DND-41 (cell line): ENCODE measurements around the gene LMO1.

Experiments
- EZH2 ChIP-seq: IDR thresholded peaks from 3 replicates; pipeline ENCODE4 v1.6.1; 2012; ENCODE audit warnings: borderline replicate concordance, low read depth, mild to moderate bottlenecking, moderate library complexity, low read length, inconsistent platforms; ENCODE audit not compliant: severe bottlenecking
- TF ChIP-seq, protein P1 (sequence below): IDR thresholded peaks from 2 replicates; pipeline ENCODE4 v1.5.1; 2012; ENCODE audit warnings: borderline replicate concordance, low read length, moderate library complexity, mild to moderate bottlenecking; ENCODE audit not compliant: poor library complexity, severe bottlenecking; ENCODE audit errors: extremely low read depth

DNA sequence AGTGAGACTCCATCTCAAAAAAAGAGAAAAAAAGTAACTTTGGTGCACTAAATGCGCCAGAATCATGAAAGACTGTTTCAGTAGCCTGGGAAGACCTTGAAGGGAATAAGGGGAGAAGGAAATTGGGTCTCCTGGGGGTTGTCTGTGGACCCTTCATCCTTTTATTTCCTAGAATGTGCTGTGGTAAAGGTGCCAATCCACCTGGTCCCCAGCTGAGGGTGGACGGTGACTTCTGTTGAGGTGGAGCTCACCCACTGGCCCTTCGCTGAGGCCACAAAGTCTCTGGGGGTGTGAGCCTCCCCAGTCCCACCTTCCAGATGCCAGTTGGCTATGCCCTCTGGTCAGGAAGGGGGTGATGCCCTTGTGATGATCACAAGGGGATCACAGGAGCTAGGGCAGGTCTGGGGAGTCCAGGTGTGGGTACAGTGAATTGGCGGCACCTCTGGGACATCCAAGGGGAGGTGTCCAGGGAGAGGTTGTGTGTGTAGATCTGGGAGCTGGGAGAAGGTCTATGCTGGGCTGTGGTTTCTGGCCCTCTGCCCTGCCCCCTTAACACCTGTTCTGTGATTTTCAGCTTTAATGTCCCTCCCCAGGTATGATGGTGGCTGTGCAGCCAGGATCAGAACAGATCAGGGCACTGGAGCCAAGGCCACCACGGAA, 34.2 kb upstream of the LMO1 start:
- TF ChIP-seq, protein P1, sequence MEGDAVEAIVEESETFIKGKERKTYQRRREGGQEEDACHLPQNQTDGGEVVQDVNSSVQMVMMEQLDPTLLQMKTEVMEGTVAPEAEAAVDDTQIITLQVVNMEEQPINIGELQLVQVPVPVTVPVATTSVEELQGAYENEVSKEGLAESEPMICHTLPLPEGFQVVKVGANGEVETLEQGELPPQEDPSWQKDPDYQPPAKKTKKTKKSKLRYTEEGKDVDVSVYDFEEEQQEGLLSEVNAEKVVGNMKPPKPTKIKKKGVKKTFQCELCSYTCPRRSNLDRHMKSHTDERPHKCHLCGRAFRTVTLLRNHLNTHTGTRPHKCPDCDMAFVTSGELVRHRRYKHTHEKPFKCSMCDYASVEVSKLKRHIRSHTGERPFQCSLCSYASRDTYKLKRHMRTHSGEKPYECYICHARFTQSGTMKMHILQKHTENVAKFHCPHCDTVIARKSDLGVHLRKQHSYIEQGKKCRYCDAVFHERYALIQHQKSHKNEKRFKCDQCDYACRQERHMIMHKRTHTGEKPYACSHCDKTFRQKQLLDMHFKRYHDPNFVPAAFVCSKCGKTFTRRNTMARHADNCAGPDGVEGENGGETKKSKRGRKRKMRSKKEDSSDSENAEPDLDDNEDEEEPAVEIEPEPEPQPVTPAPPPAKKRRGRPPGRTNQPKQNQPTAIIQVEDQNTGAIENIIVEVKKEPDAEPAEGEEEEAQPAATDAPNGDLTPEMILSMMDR = no peak
- no peak for TF ChIP-seq EZH2
